K562 (cell line): ENCODE measurements around the gene BORCS5. TPM values are rescaled to one million over a fixed set of nuclear protein-coding genes. Genes with fewer than 3 reads are reported as not detected.

Source experiments
- ATAC-seq: fragments of 200-7000 bp; cut with Tn5 transposase; 3 replicates; pipeline ENCODE4 v1.9.1; 2020; ENCODE audit warnings: moderate library complexity
- BruUV-seq: library from RNA; stranded (reverse); fragments of 400-500 nt; replicated peaks from 2 replicates; lab custom pipeline; 2021; lab: Mats Ljungman, UMichigan
- CTCF ChIA-PET: fragments of 300-600 bp; formaldehyde crosslinking; extraction: SDS; loops from one replicate; lab custom pipeline; 2021; ENCODE audit warnings: low intra/inter-chr PET ratio; lab: Yijun Ruan, JAX
- POLR2A ChIA-PET: fragments of 300-600, 350-650 bp; sonication (Branson Sonifier 250); formaldehyde crosslinking; extraction: SDS; loops from one replicate; lab custom pipeline; 2021; ENCODE audit warnings: antibody characterized with exemption, inconsistent platforms; lab: Yijun Ruan, JAX
- DNase-seq, 4 experiments: peaks; one replicate each; pipeline versions ENCODE4 v3.0.0 to v3.0.0-alpha.2; 2011 to 2018; ENCODE audit warnings: low spot score in 3 of 4, mixed read lengths in 3 of 4; ENCODE audit errors: extremely low read depth in 1 of 4
- FAIRE-seq: peaks from 2 replicates; lab custom pipeline; 2011; peaks lifted over from hg19 to GRCh38; lab: Jason Lieb, UNC
- H2AFZ ChIP-seq: 2 replicates; pipeline ENCODE4 v1.6.0; 2011; ENCODE audit warnings: low read depth, low read length, control low read depth, inconsistent platforms
- H3K27ac ChIP-seq: fragments of 200-600 bp; 3 replicates; pipeline ENCODE4 v1.8.0; 2011; ENCODE audit warnings: low read depth, mild to moderate bottlenecking, control low read depth, inconsistent platforms, low read length, moderate library complexity, mixed read lengths; ENCODE audit errors: extremely low read depth
- H3K27me3 ChIP-seq, 2 experiments: fragments of 300-600 bp in 1 of 2; 2 replicates in 1 of 2; 3 replicates in 1 of 2; pipeline versions ENCODE4 v1.6.0 to v1.8.0; 2011; ENCODE audit warnings: inconsistent platforms in 2 of 2, low read length in 2 of 2, mild to moderate bottlenecking in 1 of 2, mixed read lengths in 1 of 2, moderate library complexity in 1 of 2; ENCODE audit not compliant: control insufficient read depth in 2 of 2, insufficient read depth in 2 of 2
- H3K36me3 ChIP-seq: fragments of 300-600 bp; 3 replicates; pipeline ENCODE4 v1.8.0; 2011; ENCODE audit warnings: mild to moderate bottlenecking, low read length, inconsistent platforms; ENCODE audit not compliant: control insufficient read depth, insufficient read depth
- H3K4me1 ChIP-seq, 2 experiments: fragments of 200-600 bp in 1 of 2; replicated peaks in 1 of 2; 2 replicates in 1 of 2; 3 replicates in 1 of 2; pipeline versions ENCODE4 v1.5.1 to v1.8.0; 2011; ENCODE audit warnings: inconsistent platforms in 2 of 2, low read length in 2 of 2, mild to moderate bottlenecking in 1 of 2, mixed read lengths in 1 of 2, moderate library complexity in 1 of 2; ENCODE audit not compliant: control insufficient read depth in 2 of 2, insufficient read depth in 2 of 2
- H3K4me2 ChIP-seq: 2 replicates; pipeline ENCODE4 v1.6.1; 2011; ENCODE audit warnings: low read length, control low read depth, inconsistent platforms, mixed read lengths; ENCODE audit not compliant: insufficient read depth
- H3K4me3 ChIP-seq: fragments of 200-600 bp; sonication (generic), shearing (Covaris generic); 2 replicates; pipeline ENCODE4 v1.5.1; 2016; ENCODE audit warnings: control low read depth, inconsistent platforms
- H3K79me2 ChIP-seq: fragments of 200-600 bp; 3 replicates; pipeline ENCODE4 v1.8.0; 2011; ENCODE audit warnings: low read length, inconsistent platforms; ENCODE audit not compliant: control insufficient read depth, insufficient read depth
- H3K9ac ChIP-seq, 2 experiments: 2 replicates each; pipeline versions ENCODE4 v1.6.0 to v1.6.1; 2011; ENCODE audit warnings: low read depth in 2 of 2, low read length in 2 of 2, control low read depth in 1 of 2, inconsistent platforms in 1 of 2, mild to moderate bottlenecking in 1 of 2, mixed read lengths in 1 of 2; ENCODE audit not compliant: insufficient read depth in 1 of 2
- H3K9me1 ChIP-seq: one replicate; pipeline ENCODE4 v1.6.0; 2011; ENCODE audit warnings: inconsistent platforms, mild to moderate bottlenecking, low read length, moderate library complexity; ENCODE audit not compliant: control insufficient read depth, insufficient read depth
- H3K9me3 ChIP-seq: replicated peaks from 2 replicates; pipeline ENCODE4 v1.5.1; 2011; ENCODE audit warnings: low read depth, low read length, inconsistent platforms; ENCODE audit not compliant: control insufficient read depth, insufficient read depth
- H4K20me1 ChIP-seq: replicated peaks from 2 replicates; pipeline ENCODE4 v1.6.1; 2011; ENCODE audit warnings: low read length, inconsistent platforms, mixed read lengths; ENCODE audit not compliant: control insufficient read depth, insufficient read depth
- CBX2 ChIP-seq: fragments of 200-600 bp; sonication (generic); IDR thresholded peaks from one replicate; pipeline ENCODE4 v1.6.1; 2012; ENCODE audit warnings: mild to moderate bottlenecking, low read length, inconsistent platforms; ENCODE audit not compliant: insufficient read depth, poor library complexity, severe bottlenecking
- ETV5 ChIP-seq: sonication (generic); formaldehyde crosslinking; IDR thresholded peaks from 2 replicates; pipeline ENCODE4 v1.4.0; 2020; ENCODE audit warnings: low read depth, mild to moderate bottlenecking, missing genetic modification reagents
- HDAC8 ChIP-seq: fragments of 450-650 bp; IDR thresholded peaks from 2 replicates; pipeline ENCODE4 v1.6.1; 2016; ENCODE audit warnings: mild to moderate bottlenecking, missing genetic modification characterization, moderate library complexity, missing compliant biosample characterization
- HIVEP1 ChIP-seq: fragments of 250-450 bp; sonication (Bioruptor Pico); IDR thresholded peaks from 2 replicates; pipeline ENCODE4 v1.4.0; 2020; ENCODE audit warnings: mild to moderate bottlenecking
- SREBF2 ChIP-seq: sonication (generic); formaldehyde crosslinking; IDR thresholded peaks from 2 replicates; pipeline ENCODE4 v1.4.0; 2020; ENCODE audit warnings: mild to moderate bottlenecking, missing genetic modification reagents
- WGBS: fragments of 100-300 bp; shearing (Covaris generic); methylation state at CpG from one replicate; pipeline ENCODE4 v1.1.6; 2016; ENCODE audit warnings: low coverage, mixed read lengths; ENCODE audit not compliant: insufficient coverage; ENCODE audit errors: missing lambda C conversion rate; 5-methylcytosine and 5-hydroxymethylcytosine counted together
- in situ Hi-C: fragments of 300-500 bp; cut with MboI; formaldehyde crosslinking; loops from 4 replicates; pipeline ENCODE4 v1.15.0; 2018; ENCODE audit warnings: inconsistent platforms, mixed read lengths
- intact Hi-C: fragments of 100-400 bp; cut with micrococcal nuclease; formaldehyde crosslinking; loops from 2 replicates; pipeline ENCODE4 v1.14.2; 2022
- polyA plus RNA-seq, 8 experiments: library from polyadenylated mRNA; depleted of rRNA in 4 of 8; stranded (reverse) in 5 of 8; unstranded in 3 of 8; fragments of >200 nt; fragmentation: Nextera tagmentation in 2 of 8; fragmentation: Illumina TruSeq in 1 of 8; extraction: Ambion mirVana in 2 of 8; extraction: Trizol in 1 of 8; gene quantifications; 2 replicates each; pipeline versions ENCODE4 v1.2.1 to v1.2.3, GENCODE V29; 2011 to 2014; ENCODE audit warnings: inconsistent platforms in 1 of 8, missing spikeins in 1 of 8
- total RNA-seq, 7 experiments: library from RNA; depleted of rRNA in 6 of 7; stranded (reverse); fragments of >200 nt in 6 of 7; fragmentation: Illumina TruSeq in 2 of 7; extraction: Trizol in 2 of 7; gene quantifications; 2 replicates each; pipeline versions ENCODE4 v1.2.1 to v1.2.3, GENCODE V29; 2011 to 2021; ENCODE audit warnings: low replicate concordance in 1 of 7
- TF ChIP-seq, protein P1 (sequence below): sonication (generic); formaldehyde crosslinking; IDR thresholded peaks from 2 replicates; pipeline ENCODE4 v1.8.0; 2022; ENCODE audit warnings: mild to moderate bottlenecking, missing genetic modification reagents
- TF ChIP-seq, protein P2 (sequence below), 2 experiments: IDR thresholded peaks; 2 replicates each; pipeline ENCODE4 v1.6.1; 2012; ENCODE audit warnings: improper control_type of control experiment in 2 of 2, low read depth in 2 of 2, low read length in 2 of 2, borderline replicate concordance in 1 of 2
- TF ChIP-seq, protein P3 (sequence below), 3 experiments: IDR thresholded peaks in 2 of 3; conservative IDR thresholded peaks in 1 of 3; 2 replicates each; pipeline ENCODE4 v1.5.1; 2011 to 2012; ENCODE audit warnings: low read length in 3 of 3, mild to moderate bottlenecking in 3 of 3, control low read depth in 2 of 3, improper control_type of control experiment in 1 of 3, inconsistent platforms in 1 of 3, low read depth in 1 of 3, mixed read lengths in 1 of 3, moderate library complexity in 1 of 3; ENCODE audit not compliant: insufficient read depth in 2 of 3
- TF ChIP-seq, protein P4 (sequence below): sonication (generic); formaldehyde crosslinking; IDR thresholded peaks from 2 replicates; pipeline ENCODE4 v1.8.0; 2022; ENCODE audit warnings: missing genetic modification reagents, mild to moderate bottlenecking, borderline replicate concordance

BORCS5 gene
- total and polyA plus RNA-seq, 9 of the 15 experiments (the other 6 are each of a cell fraction or from before 2014, with no cell fraction given): 0.31 to 12.4 (median 6.6) TPM

DNA sequence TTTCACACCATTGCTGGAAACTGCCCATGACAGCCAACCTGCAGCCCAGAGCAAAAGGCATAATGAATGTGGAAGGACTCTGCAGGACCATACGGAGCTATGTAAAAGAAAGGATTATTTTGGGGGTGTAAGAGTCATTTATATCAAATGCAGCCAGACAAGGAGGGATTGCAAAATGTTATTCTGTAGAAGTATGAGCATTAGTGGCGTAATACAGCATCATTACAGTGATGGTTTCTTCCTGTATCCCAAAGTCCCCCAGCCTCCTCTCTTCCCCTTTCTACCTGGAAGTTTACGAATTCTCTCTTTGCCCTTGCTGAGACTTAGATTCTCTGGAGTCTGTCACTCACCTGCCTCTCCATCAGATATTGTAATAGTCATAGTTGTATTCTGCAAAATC, 89.9 kb downstream of the BORCS5 start:
- no TSS peak for BruUV-seq
- Histone ChIP-seq H3K9ac (no peak overlapping the region), H3K36me3 (no peaks in the 10 kb centered on the region), H3K9me3 (no peaks in the 10 kb centered on the region), H3K27me3 (no peaks in the 10 kb centered on the region), H3K4me1 (peaks cover 0 to 10% of the 10 kb centered on the region in 2 experiments; a peak in 3 of 5 replicates), H3K27ac (no peak overlapping the region), H3K4me2 (no peak overlapping the region), H3K79me2 (no peaks in the 10 kb centered on the region), H4K20me1 (0 out of 2 replicates have a peak, but pooled peaks cover 3% of the 10 kb centered on the region), H2AFZ (no peak overlapping the region), H3K4me3 (no peak overlapping the region), H3K9me1 (no peaks in the 10 kb centered on the region)
- POLR2A ChIA-PET: interaction anchor here (0.7 kb wide), 1 partner anchor 71 kb away, joined by 3 read pairs; no protein-coding TSS in a partner anchor
- in situ Hi-C loops: no loop called here
- CTCF ChIA-PET: no interaction called here
- ATAC-seq (no peak), FAIRE-seq (no peak), DNase-seq (no peak)
- no peak for TF ChIP-seq CBX2
- TF ChIP-seq, protein P1, sequence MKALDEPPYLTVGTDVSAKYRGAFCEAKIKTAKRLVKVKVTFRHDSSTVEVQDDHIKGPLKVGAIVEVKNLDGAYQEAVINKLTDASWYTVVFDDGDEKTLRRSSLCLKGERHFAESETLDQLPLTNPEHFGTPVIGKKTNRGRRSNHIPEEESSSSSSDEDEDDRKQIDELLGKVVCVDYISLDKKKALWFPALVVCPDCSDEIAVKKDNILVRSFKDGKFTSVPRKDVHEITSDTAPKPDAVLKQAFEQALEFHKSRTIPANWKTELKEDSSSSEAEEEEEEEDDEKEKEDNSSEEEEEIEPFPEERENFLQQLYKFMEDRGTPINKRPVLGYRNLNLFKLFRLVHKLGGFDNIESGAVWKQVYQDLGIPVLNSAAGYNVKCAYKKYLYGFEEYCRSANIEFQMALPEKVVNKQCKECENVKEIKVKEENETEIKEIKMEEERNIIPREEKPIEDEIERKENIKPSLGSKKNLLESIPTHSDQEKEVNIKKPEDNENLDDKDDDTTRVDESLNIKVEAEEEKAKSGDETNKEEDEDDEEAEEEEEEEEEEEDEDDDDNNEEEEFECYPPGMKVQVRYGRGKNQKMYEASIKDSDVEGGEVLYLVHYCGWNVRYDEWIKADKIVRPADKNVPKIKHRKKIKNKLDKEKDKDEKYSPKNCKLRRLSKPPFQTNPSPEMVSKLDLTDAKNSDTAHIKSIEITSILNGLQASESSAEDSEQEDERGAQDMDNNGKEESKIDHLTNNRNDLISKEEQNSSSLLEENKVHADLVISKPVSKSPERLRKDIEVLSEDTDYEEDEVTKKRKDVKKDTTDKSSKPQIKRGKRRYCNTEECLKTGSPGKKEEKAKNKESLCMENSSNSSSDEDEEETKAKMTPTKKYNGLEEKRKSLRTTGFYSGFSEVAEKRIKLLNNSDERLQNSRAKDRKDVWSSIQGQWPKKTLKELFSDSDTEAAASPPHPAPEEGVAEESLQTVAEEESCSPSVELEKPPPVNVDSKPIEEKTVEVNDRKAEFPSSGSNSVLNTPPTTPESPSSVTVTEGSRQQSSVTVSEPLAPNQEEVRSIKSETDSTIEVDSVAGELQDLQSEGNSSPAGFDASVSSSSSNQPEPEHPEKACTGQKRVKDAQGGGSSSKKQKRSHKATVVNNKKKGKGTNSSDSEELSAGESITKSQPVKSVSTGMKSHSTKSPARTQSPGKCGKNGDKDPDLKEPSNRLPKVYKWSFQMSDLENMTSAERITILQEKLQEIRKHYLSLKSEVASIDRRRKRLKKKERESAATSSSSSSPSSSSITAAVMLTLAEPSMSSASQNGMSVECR (CRISPR knock-in tag): no peak
- TF ChIP-seq, protein P2, sequence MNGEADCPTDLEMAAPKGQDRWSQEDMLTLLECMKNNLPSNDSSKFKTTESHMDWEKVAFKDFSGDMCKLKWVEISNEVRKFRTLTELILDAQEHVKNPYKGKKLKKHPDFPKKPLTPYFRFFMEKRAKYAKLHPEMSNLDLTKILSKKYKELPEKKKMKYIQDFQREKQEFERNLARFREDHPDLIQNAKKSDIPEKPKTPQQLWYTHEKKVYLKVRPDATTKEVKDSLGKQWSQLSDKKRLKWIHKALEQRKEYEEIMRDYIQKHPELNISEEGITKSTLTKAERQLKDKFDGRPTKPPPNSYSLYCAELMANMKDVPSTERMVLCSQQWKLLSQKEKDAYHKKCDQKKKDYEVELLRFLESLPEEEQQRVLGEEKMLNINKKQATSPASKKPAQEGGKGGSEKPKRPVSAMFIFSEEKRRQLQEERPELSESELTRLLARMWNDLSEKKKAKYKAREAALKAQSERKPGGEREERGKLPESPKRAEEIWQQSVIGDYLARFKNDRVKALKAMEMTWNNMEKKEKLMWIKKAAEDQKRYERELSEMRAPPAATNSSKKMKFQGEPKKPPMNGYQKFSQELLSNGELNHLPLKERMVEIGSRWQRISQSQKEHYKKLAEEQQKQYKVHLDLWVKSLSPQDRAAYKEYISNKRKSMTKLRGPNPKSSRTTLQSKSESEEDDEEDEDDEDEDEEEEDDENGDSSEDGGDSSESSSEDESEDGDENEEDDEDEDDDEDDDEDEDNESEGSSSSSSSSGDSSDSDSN (IDR thresholded peaks at IDR 0.05; ENCODE audit: borderline replicate concordance in 1 of 2, low read depth in 2 of 2, low read length in 2 of 2): no peak
- TF ChIP-seq, protein P3, sequence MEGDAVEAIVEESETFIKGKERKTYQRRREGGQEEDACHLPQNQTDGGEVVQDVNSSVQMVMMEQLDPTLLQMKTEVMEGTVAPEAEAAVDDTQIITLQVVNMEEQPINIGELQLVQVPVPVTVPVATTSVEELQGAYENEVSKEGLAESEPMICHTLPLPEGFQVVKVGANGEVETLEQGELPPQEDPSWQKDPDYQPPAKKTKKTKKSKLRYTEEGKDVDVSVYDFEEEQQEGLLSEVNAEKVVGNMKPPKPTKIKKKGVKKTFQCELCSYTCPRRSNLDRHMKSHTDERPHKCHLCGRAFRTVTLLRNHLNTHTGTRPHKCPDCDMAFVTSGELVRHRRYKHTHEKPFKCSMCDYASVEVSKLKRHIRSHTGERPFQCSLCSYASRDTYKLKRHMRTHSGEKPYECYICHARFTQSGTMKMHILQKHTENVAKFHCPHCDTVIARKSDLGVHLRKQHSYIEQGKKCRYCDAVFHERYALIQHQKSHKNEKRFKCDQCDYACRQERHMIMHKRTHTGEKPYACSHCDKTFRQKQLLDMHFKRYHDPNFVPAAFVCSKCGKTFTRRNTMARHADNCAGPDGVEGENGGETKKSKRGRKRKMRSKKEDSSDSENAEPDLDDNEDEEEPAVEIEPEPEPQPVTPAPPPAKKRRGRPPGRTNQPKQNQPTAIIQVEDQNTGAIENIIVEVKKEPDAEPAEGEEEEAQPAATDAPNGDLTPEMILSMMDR (IDR thresholded peaks at IDR 0.05 in 2 of 3, conservative IDR thresholded peaks at IDR 0.05 in 1 of 3; ENCODE audit: insufficient read depth in 2 of 3, low read depth in 1 of 3, low read length in 3 of 3): no peak
- no peak for TF ChIP-seq ETV5 (CRISPR knock-in tag)
- no peak for TF ChIP-seq HIVEP1 (CRISPR knock-in tag)
- TF ChIP-seq, protein P4, sequence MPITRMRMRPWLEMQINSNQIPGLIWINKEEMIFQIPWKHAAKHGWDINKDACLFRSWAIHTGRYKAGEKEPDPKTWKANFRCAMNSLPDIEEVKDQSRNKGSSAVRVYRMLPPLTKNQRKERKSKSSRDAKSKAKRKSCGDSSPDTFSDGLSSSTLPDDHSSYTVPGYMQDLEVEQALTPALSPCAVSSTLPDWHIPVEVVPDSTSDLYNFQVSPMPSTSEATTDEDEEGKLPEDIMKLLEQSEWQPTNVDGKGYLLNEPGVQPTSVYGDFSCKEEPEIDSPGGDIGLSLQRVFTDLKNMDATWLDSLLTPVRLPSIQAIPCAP (CRISPR knock-in tag): no peak
- no peak for TF ChIP-seq HDAC8 (tag)
- TF ChIP-seq SREBF2 (CRISPR knock-in tag): no peak
- 84% methylated on average over 3 of the region's 3 CpGs for WGBS
- intact Hi-C loops: no loop called here
